GM12873 (cell line): ENCODE measurements around the gene MIGA2.

Source experiments
- TF ChIP-seq, protein P1 (sequence below): IDR thresholded peaks from 2 replicates; pipeline ENCODE4 v1.5.1; 2012; ENCODE audit warnings: low read depth, mild to moderate bottlenecking, moderate library complexity, low read length, control low read depth; ENCODE audit not compliant: insufficient read depth; ENCODE audit errors: missing control alignments

The MIGA2 gene

DNA sequence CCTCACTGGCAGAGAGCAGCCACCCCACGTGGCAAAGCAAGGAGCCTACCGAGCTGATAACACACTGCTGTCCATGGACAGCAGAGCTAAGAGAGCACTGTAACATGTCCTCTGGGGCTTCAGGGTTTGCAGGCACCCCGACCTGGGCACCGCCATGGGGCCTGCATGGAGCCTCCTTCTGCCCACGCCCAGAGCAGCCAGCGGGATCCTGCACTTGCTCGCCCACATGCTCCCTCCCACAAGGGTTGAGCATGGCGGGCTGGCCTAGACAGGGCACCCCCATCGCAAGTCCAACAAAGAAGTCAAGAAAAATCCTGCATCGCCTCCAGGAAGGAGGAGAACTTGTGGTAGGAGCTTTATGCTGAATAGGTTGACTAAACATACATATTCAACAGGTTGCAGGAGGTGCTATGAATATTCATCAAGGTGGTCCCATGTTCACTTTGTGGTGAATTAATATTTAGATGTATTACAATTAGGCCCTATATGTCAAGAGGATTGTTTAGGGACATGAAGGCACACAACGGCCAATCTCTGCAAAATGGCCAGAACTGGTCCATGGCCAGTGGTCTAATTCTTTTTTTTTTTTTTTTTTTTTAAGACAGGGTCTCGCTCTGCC lies 3.8 kb upstream of the MIGA2 start:
- TF ChIP-seq, protein P1, sequence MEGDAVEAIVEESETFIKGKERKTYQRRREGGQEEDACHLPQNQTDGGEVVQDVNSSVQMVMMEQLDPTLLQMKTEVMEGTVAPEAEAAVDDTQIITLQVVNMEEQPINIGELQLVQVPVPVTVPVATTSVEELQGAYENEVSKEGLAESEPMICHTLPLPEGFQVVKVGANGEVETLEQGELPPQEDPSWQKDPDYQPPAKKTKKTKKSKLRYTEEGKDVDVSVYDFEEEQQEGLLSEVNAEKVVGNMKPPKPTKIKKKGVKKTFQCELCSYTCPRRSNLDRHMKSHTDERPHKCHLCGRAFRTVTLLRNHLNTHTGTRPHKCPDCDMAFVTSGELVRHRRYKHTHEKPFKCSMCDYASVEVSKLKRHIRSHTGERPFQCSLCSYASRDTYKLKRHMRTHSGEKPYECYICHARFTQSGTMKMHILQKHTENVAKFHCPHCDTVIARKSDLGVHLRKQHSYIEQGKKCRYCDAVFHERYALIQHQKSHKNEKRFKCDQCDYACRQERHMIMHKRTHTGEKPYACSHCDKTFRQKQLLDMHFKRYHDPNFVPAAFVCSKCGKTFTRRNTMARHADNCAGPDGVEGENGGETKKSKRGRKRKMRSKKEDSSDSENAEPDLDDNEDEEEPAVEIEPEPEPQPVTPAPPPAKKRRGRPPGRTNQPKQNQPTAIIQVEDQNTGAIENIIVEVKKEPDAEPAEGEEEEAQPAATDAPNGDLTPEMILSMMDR: no peak

DNA sequence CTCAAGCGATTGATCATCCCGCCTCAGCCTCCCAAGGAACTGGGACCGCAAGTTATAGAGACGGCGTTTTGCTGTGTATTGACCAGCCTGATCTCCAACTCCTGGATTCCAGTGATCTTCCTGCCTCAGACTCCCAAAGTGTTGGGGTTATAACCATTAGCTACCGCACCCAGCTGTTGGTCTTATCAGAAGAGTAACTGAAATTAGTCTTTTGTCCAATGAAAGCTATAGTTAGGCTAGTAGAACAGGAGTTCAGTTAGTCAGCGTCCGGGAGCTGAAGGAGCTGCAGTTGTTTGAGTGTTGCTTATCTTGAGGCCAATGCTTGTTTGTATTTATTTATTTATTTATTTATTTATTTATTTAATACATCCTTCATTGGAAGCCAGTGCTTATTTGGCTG lies 3.2 kb upstream of the MIGA2 start:
- TF ChIP-seq, protein P1: no peak

DNA sequence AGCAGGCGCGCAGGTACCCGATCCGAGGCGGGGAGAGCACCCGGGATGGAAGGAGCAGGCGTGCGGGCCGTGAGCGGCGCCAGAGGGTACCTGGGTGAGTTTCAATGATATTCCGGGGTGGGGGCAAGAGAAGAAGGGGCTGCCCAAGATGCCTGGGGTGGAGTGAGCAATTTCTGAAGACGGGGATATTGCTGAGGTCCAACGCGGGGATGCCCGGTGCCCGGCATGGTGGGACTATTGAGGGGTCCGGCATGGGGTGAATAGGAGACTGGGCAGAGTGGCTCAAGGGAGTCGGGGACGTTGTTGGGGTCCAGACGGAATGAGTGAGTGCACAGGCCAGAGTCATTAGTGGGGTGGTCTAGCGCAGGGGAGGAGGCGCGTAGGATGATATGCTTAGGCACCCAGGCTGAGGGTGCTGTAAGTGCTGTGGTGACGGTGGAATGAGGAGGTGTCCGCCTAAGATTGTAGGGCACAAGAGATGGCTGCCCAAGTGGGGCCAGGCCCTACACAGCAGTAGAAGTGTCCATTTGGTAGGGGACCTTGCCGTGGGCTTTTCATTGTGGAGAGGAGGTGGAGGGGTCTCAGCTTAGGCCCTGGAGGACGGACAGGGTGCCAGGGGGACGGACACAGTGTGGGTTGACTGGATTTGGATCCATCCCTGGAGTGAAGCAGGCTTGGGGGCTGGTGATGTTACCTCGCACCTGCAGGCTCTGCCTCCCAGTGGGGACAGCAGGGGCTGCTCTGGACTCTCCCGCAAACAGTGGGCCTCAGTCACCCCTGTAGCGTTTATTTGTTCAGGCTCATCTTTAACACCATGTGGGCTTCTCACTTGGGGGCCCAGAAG lies 719 bp downstream of the MIGA2 start:
- TF ChIP-seq, protein P1: no peak

DNA sequence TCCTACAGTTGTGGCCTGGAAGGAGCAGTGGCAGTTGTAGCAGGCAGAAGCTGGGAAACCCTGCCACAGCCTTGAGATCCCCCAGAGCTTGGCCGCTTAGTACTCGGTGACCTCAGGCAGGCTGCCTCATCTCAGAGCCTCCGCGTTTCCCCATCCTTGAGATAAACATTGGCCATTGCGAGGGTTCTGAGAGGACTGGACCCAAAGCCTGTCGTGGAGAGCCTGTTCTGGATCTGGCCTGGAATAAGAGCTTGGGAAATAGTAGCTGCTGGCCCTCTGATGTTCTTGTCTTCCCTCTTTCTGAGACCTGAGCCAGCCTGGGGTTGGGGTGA lies 1.3 kb downstream of the MIGA2 start:
- TF ChIP-seq, protein P1: no peak

DNA sequence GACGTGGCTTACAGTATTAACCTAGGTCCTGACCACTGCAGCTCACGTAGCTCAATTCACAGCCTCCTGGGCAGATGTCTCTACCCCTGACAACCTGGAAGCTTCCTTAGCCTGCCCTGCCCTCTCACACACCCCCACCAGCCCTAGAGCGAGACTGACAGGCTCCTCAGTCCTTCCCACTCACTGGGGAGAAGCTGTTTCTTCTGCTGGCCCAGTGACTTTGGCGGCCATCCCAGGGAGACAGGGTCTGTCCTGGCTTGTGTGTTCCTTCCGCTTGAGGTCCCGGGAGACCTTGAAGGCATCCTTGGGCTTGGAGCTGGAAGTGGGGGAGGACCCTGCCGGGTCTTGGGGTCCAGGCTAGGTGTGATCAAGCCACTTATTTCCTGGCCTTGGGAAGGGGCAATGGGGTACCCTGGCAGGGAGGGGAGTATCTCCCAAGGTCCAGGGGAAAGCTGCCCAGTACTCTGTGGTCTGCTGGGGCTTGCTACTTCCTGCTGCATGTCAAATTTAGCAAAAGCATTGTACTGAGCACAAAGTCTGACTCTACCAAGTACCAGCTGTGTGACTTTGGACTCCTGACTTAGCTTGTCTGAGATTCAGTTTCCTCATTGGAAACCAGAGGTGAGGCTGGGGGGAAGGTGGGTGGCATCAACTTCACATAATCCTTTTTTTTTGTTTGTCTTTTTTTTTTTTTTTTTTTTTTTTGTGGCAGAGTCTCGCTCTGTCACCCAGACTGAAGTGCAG lies 1.9 kb downstream of the MIGA2 start:
- TF ChIP-seq, protein P1: no peak

DNA sequence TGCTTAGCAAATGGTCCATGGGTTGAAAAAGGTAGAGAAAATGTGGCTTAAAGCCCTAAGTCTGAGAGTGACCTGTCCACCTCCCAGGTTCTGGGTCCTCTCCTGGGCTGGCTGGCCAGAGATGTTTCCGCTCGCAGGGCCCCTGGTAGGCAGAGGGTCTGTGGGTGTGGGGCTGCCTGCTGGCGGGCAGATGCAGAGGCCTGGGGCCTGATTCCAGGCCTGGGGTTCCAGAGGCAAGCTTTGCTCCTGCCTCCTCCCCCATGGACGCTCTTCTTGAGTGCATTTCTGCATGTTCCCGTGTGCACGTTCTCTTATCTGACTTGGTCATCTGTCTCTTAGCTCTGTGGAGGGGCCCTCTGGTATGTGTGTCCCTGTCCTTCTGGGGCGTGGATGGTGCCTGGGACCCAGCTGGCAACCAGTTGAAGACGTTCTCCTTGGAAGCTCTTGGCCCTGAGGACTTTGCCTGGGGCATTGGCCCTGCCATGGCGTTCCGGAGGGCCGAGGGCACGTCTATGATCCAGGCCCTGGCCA lies 3.8 kb downstream of the MIGA2 start:
- TF ChIP-seq, protein P1: no peak

DNA sequence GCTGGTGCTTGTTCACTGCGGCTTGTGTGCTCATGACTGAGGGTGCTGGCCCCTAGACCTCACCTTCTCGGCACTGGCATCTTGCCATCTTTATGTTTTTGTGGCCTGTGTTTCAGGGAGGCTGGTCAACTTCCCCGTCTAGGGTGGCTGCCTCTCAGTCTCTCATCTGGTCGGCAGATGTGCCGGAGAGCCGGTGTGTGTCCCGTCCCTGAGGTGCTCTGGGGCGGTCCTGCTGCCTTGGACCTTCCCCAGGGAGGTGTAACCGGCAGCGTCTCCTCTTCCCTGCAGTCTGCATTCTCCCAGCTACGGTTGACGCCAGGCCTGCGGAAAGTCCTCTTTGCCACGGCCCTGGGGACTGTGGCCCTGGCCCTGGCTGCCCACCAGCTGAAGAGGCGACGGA lies 5.6 kb downstream of the MIGA2 start:
- TF ChIP-seq, protein P1: no peak
